Duodenal mucosa (tissue), 2 donors: ENCODE data around the gene USP35.

Experiments
- H3K27ac ChIP-seq: one replicate; pipeline ENCODE4 v1.7.0; 2013; ENCODE audit warnings: low read depth, low read length
- H3K27me3 ChIP-seq, 2 donors: one replicate each; pipeline ENCODE4 v1.7.0; 2013; ENCODE audit warnings: low read length in 2 of 2, control low read depth in 1 of 2; ENCODE audit not compliant: insufficient read depth in 2 of 2, control insufficient read depth in 1 of 2
- H3K36me3 ChIP-seq, 2 donors: one replicate each; pipeline ENCODE4 v1.7.0; 2013; ENCODE audit warnings: low read length in 2 of 2, control low read depth in 1 of 2; ENCODE audit not compliant: insufficient read depth in 2 of 2, control insufficient read depth in 1 of 2
- H3K4me1 ChIP-seq, 2 donors: one replicate each; pipeline ENCODE4 v1.7.0; 2013; ENCODE audit warnings: low read length in 2 of 2, control low read depth in 1 of 2; ENCODE audit not compliant: insufficient read depth in 2 of 2, control insufficient read depth in 1 of 2
- H3K4me3 ChIP-seq, 2 donors: one replicate each; pipeline ENCODE4 v1.7.0; 2013; ENCODE audit warnings: low read length in 2 of 2, low read depth in 1 of 2
- H3K9ac ChIP-seq, 2 donors: one replicate each; pipeline ENCODE4 v1.7.0; 2013; ENCODE audit warnings: low read length in 2 of 2, low read depth in 1 of 2
- H3K9me3 ChIP-seq, 2 donors: one replicate each; pipeline ENCODE4 v1.7.0; 2013; ENCODE audit warnings: low read length in 2 of 2, control low read depth in 1 of 2; ENCODE audit not compliant: control insufficient read depth in 1 of 2

The USP35 gene

DNA sequence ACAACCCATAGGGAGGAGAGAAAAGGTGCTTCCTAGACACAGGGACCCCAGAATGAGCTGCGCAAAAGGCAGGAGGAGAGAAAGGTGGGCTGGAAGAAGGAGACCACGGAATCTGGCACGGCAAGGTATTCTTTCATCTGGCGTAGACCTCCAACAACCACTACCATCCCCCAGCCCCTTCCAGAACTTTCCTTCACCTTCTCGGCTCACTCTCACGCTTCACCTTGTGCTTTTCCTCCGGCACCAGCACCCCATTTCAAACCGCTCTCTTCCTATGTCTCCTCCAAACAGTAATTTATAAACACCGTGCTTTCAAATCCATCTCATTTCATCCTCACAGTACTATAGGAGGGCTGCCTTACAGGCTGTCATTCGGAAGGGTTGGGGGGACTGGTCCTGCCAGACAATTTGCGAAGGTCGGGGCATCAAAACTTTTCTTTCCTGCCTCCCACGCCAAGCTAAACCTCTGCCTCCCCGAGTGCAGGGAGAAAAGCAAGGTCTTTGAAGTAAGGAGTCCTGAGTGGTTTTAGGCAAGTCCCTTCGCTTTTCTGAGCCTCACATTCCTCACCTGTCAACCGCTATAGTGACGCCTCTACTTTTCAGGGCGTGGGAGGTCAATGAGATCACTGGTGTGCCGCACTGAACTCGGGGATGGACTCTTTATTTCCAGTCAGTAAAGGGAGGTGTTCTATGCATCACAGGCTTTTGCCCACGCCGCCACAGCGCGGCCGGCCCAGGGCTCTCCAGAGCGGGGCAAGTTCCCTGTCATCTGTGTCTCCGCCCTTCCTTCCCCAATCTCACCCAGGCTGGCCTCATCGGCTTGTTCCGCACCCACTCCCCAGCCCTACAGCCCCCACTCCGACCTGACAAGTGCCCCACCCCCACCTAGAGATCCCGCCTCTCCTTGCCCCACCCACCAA is 1.1 kb upstream of the USP35 start:
- H3K27me3 ChIP-seq = no peaks in the 10 kb centered on the region
- H3K9me3 ChIP-seq = no peaks in the 10 kb centered on the region
- no peaks in the 10 kb centered on the region for H3K36me3 ChIP-seq
- H3K4me3 ChIP-seq = peak overlapping the region; percentile 85 to 86
- peak overlapping the region; percentile 73 for H3K27ac ChIP-seq
- H3K4me1 ChIP-seq = peaks cover 11 to 33% of the 10 kb centered on the region in 2 donors
- peak overlapping the region; percentile 56 to 75 for H3K9ac ChIP-seq

DNA sequence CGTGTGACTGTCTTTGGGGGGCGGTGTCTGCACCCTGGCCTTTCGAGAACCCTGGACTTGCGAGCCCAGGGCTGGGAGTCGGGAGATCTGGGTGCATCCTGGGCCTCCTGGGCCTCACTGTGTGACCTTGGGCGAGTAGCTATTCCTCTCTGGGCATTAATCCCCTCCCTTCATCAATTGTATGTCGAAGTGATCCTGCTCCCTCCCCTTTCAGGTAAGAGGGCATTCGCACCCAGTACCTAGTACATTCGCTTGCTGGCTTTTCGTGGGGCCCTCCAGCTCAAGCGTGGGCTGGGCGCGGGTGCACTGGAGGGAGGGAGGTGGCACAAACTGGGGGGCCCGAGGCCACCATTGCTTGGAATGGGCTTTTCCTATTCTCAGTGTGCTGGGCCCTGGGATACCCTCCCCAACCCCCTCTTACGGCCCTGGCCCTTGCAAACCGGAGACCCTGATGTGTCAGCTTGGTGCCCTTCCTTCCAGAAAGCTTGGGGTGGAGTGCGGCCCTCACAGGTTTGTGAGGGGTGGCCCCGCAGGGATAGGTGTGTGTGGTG is 530 bp downstream of the USP35 start:
- Histone ChIP-seq H3K9me3 (no peaks in the 10 kb centered on the region), H3K36me3 (no peaks in the 10 kb centered on the region), H3K27me3 (no peaks in the 10 kb centered on the region), H3K4me1 (peaks cover 18 to 35% of the 10 kb centered on the region in 2 donors), H3K9ac (peak overlapping the region; percentile 56 to 75), H3K27ac (no peak overlapping the region), H3K4me3 (peak overlapping the region; percentile 85 to 86)

DNA sequence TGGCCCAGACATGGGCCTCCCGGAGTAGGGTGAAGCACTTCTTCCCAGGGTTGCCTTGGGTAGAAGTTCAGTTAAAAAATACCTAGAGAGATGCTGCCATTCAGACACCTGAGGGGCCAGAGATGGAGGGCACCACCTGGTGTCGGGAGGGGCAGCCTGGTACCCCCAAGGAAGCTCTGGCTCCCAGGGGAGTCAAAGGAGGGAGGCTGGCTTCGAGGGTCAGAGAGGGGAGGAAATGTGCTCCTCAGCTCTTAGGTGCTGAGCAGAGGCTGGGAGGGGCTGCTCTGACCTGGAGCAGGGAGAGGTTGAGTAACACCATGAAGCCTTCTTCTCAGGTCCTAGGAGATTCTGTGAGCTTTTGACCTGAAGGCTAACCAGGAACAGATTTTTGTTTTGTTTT is 1.1 kb downstream of the USP35 start:
- Histone ChIP-seq H3K9me3 (no peaks in the 10 kb centered on the region), H3K4me3 (peak overlapping the region; percentile 13 to 85), H3K27me3 (no peaks in the 10 kb centered on the region), H3K27ac (no peak overlapping the region), H3K9ac (peak overlapping the region; percentile 56 to 75), H3K36me3 (no peaks in the 10 kb centered on the region), H3K4me1 (peaks cover 24 to 41% of the 10 kb centered on the region in 2 donors)

DNA sequence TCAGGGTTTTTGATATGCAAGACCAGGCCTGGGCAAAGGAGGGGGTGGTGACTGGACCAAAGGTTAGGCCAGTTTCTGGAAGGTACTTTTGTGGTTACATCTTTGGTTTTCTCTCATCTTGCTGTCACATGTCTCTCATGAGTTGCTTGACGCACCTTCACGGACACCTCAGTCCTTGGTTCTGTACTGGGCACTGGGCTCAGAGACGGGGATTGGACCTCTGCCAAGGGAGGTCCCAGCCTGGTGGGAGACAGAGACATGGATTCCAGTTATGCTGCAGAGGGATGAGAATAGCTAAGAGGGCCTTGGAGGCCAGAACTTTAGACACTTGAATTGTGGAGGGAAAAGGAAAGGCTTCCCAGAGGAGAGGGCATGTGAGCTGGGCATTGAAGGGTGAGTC is 1.7 kb downstream of the USP35 start:
- Histone ChIP-seq H3K27me3 (no peaks in the 10 kb centered on the region), H3K27ac (no peak overlapping the region), H3K4me1 (peaks cover 27 to 45% of the 10 kb centered on the region in 2 donors), H3K36me3 (no peaks in the 10 kb centered on the region), H3K9ac (no peak overlapping the region), H3K4me3 (no peak overlapping the region), H3K9me3 (no peaks in the 10 kb centered on the region)

DNA sequence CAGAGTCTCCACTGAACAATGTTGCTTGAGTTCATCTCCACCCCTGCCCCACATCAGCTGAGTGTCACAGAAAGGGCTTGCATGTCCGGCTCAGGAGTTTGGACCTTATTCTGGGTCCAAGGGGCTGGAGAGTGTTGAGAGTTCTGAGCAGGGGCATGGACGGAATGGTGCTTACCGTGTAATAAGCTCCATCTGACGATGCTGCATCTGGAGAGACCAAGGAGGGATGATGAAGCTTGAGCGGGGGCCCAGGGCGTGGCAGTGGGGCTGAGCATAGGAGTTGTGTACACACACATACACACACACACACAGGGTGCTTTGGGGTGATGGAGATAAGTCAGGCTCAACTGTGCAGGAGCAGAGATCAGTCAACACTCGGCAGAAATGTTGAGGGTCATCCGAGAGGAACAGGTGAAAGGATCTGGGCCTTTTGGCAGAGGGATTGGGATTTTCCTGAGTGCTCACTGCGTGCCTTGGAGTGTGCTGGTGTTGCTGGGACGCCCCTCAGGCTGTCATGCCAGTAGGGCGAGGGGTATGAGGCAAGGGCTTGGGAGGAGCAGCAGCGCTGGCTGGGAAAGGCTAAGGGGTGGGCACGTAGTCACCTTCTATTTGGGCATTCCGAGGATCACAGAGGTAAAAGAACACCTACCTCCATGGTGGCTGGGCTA is 2.3 kb downstream of the USP35 start:
- no peak overlapping the region for H3K9ac ChIP-seq

DNA sequence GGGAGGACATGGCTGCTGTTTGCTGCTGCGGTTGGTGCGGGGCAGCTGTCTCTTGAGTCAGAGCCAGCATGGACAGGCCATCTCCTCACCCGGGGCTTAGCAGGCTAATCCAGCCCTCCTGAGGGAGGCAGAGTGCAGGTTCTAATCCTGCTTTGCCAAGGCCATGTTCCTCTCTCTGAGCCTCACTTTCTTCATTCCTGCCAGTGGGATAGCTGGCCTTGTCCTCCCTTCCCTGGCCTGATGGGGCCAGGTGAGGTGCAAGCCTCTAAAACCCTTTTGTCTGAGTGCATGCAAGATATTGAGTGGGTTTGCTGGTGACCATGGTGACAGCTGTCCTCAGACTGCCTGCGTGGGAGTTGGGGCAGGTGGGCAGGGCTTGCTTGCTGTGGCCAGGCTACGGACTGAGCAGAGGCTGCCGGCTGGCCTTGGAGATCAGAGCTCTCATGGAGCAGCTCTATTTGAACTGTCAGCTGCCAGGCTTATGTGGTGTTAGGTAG is 3.6 kb downstream of the USP35 start:
- no peak overlapping the region for H3K9ac ChIP-seq
- no peaks in the 10 kb centered on the region for H3K36me3 ChIP-seq
- peaks cover 25 to 42% of the 10 kb centered on the region in 2 donors for H3K4me1 ChIP-seq
- no peak overlapping the region for H3K4me3 ChIP-seq
- H3K27me3 ChIP-seq = no peaks in the 10 kb centered on the region
- no peak overlapping the region for H3K27ac ChIP-seq
- no peaks in the 10 kb centered on the region for H3K9me3 ChIP-seq

More for the DNA sequence above, 2.3 kb downstream of the USP35 start:
- no peaks in the 10 kb centered on the region for H3K36me3 ChIP-seq
- H3K27me3 ChIP-seq = no peaks in the 10 kb centered on the region
- no peak overlapping the region for H3K27ac ChIP-seq
- peaks cover 27 to 45% of the 10 kb centered on the region in 2 donors for H3K4me1 ChIP-seq
- H3K4me3 ChIP-seq = no peak overlapping the region
- H3K9me3 ChIP-seq = no peaks in the 10 kb centered on the region

DNA sequence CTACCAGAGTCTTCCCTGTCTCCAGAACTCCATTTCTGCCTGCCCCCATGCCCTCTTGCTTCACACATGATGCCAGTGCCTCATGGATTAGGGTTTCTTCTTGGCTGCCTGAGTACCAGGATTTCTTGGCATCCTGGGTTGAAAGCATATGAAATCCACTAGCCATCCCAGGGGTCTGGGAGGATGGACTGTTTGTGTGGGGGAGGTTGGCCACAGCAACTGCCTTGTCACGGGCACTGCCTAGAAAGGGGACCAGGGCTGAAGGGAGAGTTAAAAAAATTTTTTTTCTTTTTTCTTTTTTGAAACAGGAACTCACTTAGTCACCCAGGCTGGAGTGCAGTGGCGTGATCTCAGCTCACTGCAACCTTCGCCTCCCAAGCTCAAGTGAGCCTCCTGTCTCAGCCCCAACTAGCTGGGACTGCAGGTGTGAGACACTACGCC is 4.2 kb downstream of the USP35 start:
- no peak overlapping the region for H3K4me3 ChIP-seq
- H3K4me1 ChIP-seq = peaks cover 19 to 36% of the 10 kb centered on the region in 2 donors
- no peak overlapping the region for H3K27ac ChIP-seq
- no peak overlapping the region for H3K9ac ChIP-seq
- peaks cover 0 to 3% of the 10 kb centered on the region in 2 donors for H3K36me3 ChIP-seq
- H3K9me3 ChIP-seq = no peaks in the 10 kb centered on the region
- H3K27me3 ChIP-seq = no peaks in the 10 kb centered on the region

DNA sequence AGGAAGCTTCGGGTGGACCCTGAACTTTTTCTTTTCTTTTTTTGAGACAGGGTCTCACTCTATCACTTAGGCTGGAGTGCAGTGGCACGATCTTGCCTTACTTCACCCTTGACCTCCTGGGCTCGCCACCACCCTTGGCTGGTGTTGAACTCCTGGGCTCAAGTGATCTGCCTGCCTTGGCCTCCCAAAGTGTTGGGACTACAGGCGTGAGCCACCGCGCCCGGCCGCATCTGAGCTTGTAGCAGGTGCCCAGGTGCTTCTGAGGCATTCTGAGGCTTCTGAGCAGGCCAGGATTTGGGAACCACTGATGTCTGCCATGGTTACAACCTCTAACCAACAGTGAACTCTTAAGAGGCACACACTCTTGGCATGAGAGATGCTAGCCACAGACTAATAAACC is 5.1 kb downstream of the USP35 start:
- no peak overlapping the region for H3K27ac ChIP-seq
- peaks cover 0 to 12% of the 10 kb centered on the region in 2 donors for H3K36me3 ChIP-seq
- no peaks in the 10 kb centered on the region for H3K9me3 ChIP-seq
- peaks cover 19 to 35% of the 10 kb centered on the region in 2 donors for H3K4me1 ChIP-seq
- H3K9ac ChIP-seq = no peak overlapping the region
- H3K4me3 ChIP-seq = no peak overlapping the region
- H3K27me3 ChIP-seq = no peaks in the 10 kb centered on the region

DNA sequence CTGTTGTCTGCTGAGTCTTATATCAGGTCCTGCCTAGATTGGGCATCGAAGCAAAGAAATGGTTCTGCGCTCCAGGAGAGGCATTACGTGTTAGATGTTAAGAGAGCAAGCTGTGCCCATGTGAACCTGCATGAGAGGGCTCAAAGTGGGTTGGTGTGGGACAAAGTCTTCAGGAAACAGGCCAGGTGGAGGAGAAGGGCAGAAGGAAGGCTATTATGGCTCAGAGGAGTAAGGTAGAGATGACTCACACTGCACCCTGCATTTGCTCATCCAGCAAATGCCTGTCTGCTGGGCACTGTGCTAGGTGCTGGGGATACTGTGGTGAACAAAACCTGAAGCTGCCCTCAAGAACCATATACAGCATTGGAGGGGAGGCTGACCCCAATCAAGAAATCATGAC is 5.8 kb downstream of the USP35 start:
- H3K9me3 ChIP-seq = no peaks in the 10 kb centered on the region
- H3K36me3 ChIP-seq = peaks cover 0 to 18% of the 10 kb centered on the region in 2 donors
- no peak overlapping the region for H3K9ac ChIP-seq
- peaks cover 19 to 28% of the 10 kb centered on the region in 2 donors for H3K4me1 ChIP-seq
- H3K4me3 ChIP-seq = no peak overlapping the region
- H3K27ac ChIP-seq = no peak overlapping the region
- no peaks in the 10 kb centered on the region for H3K27me3 ChIP-seq
